GM21786 (cell line): ENCODE measurements around the gene VAMP5.
A peak's percentile ranks its signal among the peaks of the same experiment; 100 is the strongest.
"Not testable (repeated sequence)": the region's sequence is repeated elsewhere in the genome, so short reads cannot be mapped to it uniquely, and the experiment has no call there.

Experiments
- ATAC-seq: cut with Tn5 transposase; IDR thresholded peaks from one replicate; pipeline ENCODE4 v1.9.1; 2021; ENCODE audit not compliant: unreplicated experiment

Gene VAMP5

DNA sequence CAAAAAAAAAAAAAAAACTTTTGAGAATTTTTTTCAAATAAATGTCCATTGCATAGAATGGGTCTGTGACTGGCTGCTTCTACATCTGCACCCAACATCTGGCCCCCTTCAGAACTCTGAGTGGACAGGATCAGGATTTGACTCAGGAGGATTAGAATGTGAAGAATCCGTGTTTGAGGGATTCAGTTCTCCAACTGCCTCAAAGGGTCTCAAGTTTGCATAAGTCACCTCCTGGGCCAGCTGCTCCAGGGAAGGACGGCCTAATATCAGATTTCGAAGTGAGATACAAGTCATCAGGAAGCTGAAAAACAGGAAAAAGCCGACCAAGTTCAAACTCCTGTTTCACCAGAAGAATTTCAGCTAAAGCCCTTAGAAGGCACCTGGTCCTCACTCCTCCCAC is 34.4 kb upstream of the VAMP5 start:
- no peak for ATAC-seq

DNA sequence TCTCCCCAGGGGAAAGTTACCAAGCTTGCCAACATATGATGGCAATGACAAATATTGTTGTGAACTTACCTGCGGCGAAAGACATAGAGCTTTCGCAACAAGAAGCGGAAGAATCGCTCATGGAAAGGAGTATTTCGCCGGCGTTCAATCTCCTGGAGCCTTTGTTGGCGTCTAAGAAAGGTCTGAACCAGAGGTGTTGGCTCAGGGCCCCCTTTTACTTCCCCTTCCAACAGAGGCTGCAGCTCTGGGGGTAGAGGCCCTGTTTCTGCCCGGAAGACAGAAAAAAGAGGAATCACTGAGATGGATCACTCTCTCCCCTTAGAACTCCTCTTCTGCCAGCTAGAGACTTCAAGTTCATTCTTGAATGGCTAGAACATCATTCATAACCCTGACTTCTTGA is 33.7 kb upstream of the VAMP5 start:
- ATAC-seq: no peak

DNA sequence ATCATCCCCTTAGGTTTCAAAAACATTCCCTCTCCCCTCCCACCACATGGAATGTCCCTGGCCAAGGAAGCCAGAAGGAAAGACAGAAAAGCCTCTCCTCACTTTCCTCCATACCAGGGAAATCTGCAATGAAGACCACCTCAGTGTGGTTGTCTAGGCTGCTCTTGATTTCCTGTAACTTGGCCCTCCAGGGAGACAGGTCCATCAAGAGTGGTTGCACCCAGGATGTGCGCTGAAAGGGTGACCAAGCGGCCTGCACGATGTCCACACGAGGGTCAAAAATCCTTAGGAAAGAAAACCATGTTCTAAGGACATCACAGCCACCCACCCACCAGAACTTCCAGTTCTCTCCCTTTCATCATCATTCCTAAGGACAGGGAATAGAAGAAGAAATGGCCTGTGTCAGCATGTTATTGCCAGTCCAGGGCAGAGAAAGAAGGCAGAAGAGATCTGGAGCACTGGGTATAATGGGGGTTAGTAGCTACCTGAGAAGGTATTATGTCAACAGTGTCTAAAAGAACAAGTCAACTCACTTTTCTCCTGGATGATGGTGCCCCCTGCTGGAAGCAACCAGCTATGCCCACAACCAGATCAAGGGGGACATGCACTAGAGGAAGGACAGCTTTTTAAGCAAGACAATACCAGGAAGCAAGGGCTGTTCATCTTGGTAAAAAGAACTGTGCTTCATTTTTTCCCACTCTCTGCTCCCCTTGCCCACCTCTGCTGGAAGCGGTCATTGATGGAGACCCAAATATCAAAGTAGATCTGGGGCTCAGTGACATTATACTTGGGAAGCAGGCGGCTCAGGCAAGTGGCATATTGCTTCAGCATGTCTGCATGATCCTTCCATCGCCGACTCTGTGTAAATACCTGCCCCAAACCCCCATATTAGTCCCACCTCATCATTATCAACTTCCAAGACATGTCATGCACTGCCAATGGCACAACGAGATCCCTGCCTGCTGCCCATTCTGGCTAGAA is 32.2 kb upstream of the VAMP5 start:
- peak; percentile 63 for ATAC-seq

DNA sequence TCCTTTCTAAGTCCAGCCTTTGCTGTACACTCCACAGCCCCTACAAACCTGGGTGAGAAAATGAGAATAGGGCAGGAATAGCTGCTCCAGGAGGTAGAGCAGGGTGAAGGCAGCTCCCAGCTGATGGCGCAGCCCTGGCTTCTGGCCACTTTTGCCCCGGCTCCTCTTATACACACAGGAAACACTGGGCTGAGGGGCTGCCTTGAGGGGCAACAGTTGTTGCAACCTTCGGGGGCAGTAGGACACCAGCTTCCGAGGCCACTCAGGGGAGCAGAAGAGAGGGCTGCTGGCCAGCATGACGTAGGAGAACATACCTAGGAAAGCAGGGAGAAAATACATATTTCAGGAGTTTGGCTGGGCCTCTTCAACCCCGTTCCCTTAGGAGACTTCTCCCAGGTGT is 31.0 kb upstream of the VAMP5 start:
- ATAC-seq: no peak

DNA sequence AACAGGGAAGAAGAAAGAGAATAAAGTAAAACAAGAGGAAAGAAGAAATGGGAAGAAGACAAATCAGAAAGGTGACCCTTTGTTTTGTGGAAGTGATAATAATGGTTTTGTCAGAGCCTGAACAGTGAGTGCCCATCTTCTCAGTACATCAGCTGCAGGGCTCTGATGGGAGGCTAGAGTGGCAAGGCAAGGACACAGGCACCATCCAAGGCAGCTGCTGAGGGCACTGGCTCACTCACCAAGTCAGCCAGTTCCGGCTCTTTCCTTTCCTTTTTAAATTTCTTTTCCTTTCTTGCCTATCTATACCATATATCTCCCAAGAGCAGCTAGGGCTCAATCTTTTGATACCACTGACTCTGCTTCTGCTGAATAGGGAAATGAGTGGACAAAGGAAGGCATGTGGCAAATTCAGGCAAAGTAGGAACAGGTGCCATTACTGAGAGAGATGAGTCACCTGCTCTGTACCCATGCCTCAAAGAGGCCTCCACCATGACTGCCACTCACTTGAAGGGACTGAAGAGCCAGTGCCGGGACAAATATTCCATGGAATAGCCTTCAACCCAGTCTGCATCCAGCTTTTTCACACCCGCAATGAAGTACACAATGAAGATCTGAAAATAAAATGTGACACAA is 29.1 kb upstream of the VAMP5 start:
- no peak for ATAC-seq

DNA sequence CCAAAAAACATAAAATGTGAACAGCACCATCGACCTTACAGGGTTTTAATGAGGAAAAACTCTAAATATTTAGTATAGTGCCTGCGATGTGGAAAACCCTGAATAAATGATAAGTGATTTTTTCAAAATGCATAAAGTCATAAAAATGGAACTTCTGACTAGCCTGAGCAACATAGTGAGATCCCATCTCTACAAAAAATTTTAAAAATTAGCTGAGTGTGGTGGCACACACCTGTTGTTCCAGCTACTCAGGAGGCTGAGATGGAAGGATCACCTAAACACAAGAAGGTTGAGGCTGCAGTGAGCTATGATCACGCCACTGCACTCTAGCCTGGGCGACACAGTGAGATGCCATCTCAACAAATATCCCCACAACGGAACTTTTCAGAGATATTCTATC is 27.1 kb upstream of the VAMP5 start:
- no peak for ATAC-seq

DNA sequence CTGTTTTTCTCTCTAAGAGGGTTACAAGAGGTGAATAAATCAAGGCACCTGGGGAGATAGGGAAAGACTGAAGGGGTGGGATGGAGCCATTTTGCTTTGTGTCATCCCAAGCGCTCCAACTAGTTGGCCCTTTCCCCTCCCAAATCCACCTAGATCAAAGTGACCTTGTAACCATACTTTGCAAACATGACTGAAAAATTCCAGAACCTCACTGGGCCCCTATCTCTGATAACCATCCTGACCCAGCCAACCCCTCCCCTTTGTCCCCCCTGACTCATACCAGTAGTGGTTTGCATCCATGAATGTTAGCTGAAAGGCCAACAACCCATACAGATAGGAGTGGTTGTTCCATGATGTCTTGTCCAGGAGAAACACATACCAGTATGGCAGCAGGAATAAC is 26.1 kb upstream of the VAMP5 start:
- no peak for ATAC-seq

DNA sequence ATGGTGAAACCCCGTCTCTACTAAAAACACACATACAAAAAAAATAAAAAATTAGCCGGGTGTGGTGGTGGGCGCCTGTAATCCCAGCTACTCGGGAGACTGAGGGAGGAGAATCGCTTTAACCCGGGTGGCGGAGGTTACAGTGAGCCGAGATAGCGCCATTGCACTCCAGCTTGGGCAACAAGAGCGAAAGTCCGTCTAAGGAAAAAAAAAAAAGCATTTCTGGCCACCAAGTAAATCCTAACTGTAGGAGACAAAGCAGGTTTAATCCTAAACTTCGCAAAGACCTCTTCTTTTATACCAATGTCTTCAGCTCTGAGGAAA is 23.9 kb upstream of the VAMP5 start:
- not testable (repeated sequence) for ATAC-seq

DNA sequence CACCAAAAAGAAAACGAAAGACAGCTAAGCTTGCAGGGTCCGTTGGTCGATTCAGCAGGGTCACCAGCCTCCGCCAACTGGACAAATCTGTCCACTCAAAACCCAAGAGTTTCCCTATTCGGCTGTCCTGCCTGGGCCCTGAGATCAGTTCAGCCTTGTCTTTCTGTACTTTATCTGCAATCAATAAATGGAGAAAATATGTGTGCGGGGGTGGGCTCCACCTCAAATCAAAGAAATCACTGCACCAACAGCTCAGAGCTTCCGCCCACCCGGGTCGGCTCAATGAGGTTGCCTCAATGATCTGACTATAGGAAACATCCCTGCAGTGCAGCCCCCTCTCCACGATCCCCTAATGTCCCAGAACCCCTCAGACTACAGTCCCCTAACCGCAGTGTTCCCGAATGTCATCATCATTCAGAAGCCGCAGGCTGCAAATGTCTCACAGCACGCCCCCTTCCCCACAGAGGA is 23.4 kb upstream of the VAMP5 start:
- ATAC-seq: peak; percentile 14

DNA sequence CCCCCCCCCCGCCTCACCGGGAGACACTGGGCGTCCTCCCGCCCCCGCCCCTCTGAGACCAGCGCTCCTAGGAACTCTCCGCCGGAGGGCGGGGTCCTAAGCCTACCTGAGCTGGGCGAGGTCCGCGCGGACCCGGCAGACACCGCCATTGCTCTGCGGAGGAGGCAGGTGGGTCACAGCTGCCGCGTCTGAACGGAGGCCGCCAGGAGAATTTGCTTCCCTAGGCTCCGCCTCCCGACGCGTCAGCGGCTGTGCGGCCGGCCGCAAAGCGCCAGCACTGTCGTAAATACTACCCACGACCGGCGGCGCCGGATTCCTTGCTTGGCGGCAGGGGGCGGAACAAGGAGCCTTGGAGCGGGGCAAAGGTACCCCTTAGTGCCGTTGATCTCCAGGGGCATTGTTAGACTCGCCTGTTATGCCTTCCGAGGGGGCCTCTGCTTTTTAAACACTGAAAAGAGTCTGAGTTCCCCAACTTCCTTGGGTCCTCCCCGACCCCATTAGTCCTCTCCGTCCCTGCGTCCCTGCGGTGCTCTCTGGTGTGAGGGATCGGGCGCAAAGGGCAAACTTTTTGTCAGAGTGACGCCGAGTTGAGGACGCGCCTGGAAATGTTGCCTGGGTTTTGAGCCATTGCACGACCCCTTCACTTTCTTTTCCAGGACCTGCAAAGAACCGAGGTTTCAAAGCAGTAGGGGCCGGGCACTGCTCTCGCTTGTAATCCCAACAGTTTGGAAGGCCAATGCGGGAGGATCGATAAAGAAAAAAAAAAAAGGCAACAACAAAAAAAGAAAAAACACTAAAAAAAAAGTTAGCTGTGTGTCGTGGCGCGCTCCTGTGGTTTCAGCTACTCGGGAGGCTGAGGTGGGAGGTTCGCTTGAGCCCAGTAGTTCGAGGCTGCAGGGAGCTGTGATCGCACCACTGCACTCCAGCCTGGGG is 22.7 kb upstream of the VAMP5 start, which contains the start of gene GGCX:
GGCX (minus strand) TSS at position 214 of the 933 bp plus-strand sequence; CDS start at position 149, 65 bp downstream.
- ATAC-seq: peak; percentile 89

DNA sequence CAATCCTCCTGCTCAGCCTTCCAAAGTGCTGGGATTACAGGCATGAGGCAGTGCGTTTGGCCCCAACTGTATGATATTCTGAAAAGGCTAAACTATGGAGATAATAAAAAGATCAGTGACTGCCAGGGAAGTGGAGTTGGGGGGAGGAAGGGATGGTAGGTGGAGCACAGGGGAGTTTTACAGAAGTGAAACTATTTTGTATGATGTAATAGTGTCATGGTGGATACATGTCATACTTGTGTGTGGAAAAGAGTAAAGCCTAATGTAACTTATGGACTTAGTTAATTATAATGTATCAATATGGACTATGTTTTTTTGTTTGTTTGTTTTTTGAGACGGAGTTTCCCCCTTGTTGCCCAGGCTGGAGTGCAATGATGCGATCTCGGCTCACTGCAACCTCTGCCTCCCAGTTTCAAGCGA is 20.1 kb upstream of the VAMP5 start:
- no peak for ATAC-seq

DNA sequence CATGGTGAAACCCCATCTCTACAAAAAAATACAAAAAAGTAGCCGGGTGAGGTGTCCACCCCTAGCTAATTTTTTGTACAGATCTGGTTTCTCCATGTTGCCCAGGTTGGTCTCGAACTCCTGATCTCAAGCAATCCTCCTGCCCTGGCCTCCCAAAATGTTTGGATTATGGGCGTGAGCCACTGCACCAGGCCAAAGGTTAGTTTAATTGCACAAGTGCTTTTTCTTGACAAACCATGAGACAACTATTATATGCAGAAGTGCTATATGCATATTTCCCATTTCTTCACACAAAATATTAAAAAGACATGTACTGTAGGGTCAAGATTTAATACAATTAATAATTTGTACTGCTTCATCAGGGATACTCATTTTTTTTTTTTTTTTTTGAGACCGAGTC is 18.0 kb upstream of the VAMP5 start:
- no peak for ATAC-seq

DNA sequence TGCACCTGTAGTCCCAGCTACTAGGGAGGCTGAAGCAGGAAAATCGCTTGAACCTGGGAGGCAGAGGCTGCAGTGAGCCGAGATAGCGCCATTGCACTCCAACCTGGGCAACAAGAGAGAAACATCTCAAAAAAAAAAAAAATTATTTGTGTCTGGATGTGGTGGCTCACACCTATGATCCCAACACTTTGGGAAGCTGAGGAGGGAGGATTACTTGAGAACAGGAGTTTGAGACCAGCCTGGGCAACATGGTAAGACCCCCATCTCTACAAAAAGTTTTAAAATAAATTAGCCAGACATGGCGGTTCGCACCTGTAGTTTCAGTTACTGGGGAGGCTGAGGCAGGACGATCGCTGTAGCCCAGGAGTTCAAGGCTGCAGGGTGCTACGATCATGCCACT is 8.5 kb upstream of the VAMP5 start:
- no peak for ATAC-seq

DNA sequence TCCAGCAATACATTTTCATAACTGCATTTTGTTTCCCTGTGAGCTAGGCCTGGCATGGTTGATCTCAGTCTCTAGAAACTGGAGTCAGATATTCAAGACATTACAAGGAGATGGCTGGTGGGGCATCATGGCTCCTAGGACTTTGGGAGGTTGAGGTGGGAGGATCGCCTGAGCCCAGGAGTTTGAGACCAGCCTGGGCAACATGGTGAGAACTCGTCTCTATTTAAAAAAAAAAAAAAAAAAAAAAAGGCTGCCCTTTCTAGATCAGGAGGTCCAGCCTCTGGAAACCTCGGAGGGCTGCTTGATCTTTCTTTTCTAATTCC is 7.2 kb upstream of the VAMP5 start:
- no peak for ATAC-seq

DNA sequence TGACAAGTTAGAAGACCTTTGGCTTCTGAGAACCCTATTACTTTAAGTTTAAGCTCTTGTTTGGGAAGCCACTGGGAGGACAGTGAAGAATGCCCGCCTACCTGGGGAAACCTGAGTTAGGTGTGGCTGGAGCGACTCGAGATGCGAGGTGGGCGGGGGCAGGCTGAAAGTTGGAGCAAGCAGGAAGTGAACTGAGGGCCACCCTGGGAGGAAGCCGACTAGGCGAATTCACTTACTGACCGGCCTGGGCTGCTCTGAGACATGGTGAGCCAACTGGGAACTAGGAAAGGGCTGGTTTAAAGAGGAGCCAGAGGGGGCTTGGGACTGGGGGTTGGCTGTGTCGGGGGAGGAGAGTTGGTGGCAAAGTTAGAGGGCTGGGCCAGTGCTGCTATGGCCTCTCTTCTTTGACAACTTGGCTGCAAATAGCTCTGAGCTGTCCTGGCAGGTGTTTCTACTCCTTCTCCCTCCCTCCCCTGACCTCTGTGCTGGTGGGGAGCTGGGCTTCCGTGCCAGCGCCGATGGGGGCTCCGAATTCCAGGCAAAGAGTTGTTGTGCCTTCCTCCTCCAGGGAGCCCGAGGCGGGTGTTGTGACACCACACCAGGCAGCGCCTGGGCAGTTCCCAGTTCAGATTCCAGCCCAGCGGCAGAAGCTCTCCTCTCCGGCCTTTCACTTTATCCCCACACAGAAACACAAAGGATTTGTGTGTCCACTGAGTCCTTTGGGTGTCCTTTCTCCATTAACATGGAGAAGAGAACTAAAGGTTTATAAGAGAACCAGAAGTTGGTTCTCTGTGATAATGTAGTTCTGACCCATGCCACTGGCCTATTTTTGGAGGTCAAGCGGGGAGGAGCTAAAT is 6.6 kb upstream of the VAMP5 start, which contains the start of gene VAMP8:
VAMP8 (plus strand) TSS at position 201 of the 857 bp plus-strand sequence; CDS start at position 262, 61 bp downstream.
- peak; percentile 75 for ATAC-seq

DNA sequence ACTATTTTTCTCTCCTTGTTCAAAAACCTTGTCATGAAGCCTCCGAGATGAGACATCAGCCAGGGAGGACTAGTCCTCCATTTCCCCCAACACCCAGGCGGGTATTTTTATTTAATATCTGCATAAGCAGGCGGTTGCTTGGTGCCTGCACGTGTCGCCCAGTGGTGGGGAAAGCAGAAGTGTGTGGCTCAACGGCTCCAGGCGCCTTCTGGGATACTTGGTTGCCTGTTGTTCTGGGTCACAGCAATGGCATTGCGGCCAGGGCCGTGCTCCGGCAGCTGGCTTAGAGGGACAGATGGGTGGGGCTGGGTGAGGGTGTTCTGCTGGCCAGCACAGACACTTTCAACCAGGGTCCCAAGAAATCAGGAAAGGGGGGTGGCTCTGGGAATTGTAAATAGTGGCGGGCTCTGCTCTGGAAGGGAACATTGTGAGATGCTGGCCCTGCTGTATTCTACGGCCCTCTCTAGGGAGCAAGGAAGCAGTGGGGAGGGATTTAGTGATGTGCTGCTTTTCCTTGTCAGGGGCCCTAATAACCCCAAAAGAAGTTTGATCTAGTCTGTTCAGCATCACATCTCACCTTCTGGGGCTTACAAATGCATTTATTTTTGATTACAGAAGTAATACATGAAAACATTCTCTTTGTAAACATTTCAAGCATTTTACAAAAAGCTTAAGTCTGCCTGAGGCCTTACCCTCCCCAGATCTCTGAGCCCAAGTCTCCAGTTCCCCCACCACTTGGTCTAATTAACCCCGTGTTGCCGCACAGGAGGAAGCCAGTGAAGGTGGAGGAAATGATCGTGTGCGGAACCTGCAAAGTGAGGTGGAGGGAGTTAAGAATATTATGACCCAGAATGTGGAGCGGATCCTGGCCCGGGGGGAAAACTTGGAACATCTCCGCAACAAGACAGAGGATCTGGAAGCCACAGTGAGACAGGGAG is 5.7 kb upstream of the VAMP5 start:
- ATAC-seq: peak; percentile 50

DNA sequence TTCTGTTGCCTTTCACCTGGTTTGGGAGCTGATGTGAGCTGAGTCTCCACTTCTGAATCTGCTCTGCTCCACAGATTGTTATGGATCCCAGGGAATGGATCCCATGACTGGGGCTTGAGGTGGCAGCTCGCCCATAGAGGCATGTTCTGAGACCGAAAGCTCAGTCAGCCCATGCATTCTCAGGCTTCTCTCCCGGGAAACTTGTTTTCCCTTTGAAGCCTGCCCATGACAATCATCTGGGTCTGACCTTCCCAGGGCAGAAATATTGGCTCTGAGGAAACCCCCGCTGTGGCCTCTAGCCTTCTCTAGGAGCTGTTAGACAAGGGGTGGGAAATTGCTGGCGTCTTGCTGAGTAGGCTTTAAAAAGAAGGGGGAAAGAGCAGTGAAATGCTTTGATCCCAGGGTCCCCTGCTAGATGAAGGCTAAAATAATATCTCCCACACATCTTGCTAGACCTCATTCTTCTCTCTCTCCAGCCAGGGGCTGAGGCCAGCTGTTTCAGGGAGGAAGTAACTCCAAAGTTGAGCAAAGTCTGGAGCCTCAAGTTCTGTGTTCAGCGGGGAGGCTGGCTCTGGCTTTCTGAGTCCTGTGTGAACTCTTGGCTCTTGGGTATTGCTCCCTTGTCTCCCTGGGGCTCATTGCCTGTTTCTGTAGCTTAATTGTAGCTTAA is 4.8 kb upstream of the VAMP5 start:
- no peak for ATAC-seq

DNA sequence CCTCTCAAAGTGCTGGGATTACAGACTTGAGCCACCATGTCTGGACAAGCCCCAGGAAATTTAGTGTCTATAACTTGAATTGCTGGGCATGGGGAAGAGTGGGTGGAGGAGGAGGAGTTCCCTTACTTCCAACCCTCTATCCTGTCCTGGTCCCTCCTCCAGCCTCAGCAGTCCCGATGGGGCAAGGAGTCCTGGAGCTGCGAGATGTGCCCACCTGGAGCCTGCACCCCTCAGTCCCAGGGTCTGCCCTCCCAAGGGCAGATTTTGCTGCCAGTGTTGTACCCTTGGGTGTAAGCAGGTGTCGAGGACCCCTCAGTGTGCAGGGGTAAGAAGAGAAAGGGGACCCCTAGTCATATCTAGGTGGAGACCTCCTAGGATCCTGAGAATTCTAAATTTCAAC is 4.0 kb upstream of the VAMP5 start:
- no peak for ATAC-seq

DNA sequence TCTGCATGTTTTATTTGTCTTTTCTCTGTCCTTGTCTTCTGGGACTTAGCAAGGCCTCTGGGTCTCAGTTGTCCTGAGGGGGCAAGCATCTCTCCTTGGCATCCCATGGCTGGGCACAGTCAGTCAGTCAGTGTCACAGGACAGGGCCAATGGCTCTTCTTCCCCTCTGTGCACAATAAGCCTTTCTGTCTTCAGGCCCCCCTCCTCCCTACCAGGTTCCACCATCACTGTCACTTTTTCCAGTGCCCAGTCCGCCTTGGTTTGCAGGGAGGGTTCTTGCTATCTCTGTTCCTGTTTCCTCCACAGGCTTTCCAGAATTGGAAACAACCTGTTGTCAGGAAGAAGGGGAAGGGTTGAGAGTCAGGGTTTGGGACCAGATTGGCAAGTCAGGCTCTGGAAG is 1.7 kb upstream of the VAMP5 start:
- ATAC-seq: no peak
